GM19324 (cell line): ENCODE measurements around the gene KCNN2.

ENCODE experiments used
- ATAC-seq: cut with Tn5 transposase; IDR thresholded peaks from one replicate; pipeline ENCODE4 v1.9.1; 2021; ENCODE audit warnings: mild to moderate bottlenecking, moderate library complexity; ENCODE audit not compliant: unreplicated experiment, low FRiP score

The KCNN2 gene

GRCh38 chr5:114477816-114478334 is 116.0 kb downstream of the KCNN2 start:
- ATAC-seq: no peak

DNA sequence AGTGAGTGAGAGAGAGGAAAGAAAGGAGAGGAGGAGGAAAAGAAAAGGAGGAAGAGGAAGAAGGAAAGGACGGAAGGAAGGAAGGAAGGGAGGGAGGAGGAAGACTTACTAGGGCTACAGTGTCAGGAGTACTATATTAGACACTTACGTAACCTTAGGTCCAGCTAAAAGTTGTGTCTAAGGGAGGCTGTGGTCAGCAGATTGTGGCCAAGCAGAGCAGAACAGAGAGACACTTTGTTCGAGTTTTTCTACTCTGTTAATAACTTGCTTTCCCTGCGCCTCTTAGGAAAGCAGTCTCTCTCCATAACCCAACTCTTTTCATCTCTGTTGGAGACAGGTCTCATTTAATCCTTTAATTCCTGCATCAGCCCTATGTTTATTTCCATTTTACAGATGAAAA is 138.9 kb downstream of the KCNN2 start:
- no peak for ATAC-seq

DNA sequence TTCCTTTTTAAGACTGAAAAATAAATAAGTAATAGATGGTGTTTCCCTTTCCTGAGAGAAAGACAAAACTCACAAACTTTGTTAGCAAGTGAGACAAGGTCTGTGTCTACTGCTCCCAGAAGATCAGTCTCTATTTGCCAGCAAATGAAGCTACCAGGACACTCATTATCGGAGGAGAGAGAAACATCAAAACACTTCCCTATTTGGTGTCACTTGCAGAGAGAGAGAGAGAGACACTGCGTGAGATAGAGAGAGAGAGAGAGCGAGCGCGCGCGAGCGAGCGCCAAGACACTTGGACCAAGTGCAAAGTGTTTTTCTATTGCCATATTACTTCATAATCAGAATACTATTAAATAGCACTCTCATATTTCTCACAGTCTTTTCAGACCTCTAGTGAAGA is 142.7 kb downstream of the KCNN2 start:
- no peak for ATAC-seq

DNA sequence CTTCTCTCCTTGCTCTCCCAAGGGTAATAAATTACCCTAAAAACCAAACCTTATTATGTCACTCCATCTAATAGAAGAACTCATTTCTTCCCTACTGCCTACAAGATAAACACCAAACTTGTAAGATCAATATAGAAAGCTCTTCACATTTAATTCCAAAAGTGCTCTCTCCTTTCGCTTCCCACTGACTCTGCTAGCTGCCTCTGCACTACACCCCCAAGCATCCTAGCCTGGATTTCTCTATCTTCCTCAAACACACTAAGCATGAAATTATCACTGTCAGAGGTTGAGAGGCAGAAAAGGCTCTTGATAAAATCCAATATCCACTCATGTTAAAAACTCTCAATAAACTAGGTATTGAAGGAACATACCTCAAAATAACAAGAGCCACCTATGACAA is 162.4 kb downstream of the KCNN2 start:
- no peak for ATAC-seq

GRCh38 chr5:114544561-114544960 is 182.7 kb downstream of the KCNN2 start:
- no peak for ATAC-seq
